Activated T-cell treated with anti-CD3 and anti-CD28 coated beads, Interleukin-2, amount 50 U/mL, for 4 hours (primary cell): ENCODE measurements around the gene TRH. TPM values are rescaled to one million over a fixed set of nuclear protein-coding genes. Genes with fewer than 3 reads are reported as not detected.
"Not testable (repeated sequence)": the region's sequence is repeated elsewhere in the genome, so short reads cannot be mapped to it uniquely, and the experiment has no call there.

Experiments
- ATAC-seq, 2 donors: fragments of 200-7000 bp; cut with Tn5 transposase; one replicate each; pipeline ENCODE4 v1.10.0; 2021
- DNase-seq: peaks from one replicate; pipeline ENCODE4 v3.0.0-alpha.2; 2020
- H3K27me3 Mint-ChIP-seq: one replicate; pipeline ENCODE4 v1.8.0; 2021; ENCODE audit warnings: low read depth, mixed read lengths
- H3K36me3 Mint-ChIP-seq: one replicate; pipeline ENCODE4 v1.8.0; 2022; ENCODE audit warnings: mixed read lengths; ENCODE audit not compliant: insufficient read depth
- H3K4me1 Mint-ChIP-seq: one replicate; pipeline ENCODE4 v1.8.0; 2021; ENCODE audit warnings: low read depth, mixed read lengths
- H3K4me3 Mint-ChIP-seq: one replicate; pipeline ENCODE4 v1.8.0; 2021; ENCODE audit warnings: mild to moderate bottlenecking, moderate library complexity, mixed read lengths
- H3K9me3 Mint-ChIP-seq: one replicate; pipeline ENCODE4 v1.8.0; 2021; ENCODE audit warnings: mixed read lengths
- total RNA-seq, 3 donors: library from RNA; stranded (reverse); gene quantifications; one replicate each; pipeline ENCODE4 v1.2.1, GENCODE V29; 2021

TRH gene
- total RNA-seq, 3 donors from 2014 or later: not detected

DNA sequence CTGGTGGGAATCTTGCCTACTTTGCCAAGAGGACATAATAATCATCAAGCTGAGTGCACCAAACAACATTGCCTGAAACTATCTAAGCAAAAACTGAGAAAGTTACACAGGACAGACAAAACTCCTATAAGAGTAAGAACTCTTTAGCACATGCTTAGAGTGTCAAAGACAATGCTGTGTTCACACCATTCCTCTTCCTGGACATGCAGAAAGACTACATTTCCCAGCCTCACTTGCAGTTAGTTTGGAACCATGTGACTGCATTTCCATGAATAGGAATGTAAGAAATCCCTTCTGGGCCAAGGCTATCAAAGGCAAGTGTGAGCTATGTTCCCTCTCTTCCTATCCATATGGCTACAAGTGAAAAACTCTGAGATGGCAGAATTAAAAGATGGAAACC lies 37.6 kb downstream of the TRH start:
- H3K4me1 Mint-ChIP-seq, ATAC-seq, DNase-seq, H3K4me3 Mint-ChIP-seq, H3K9me3 Mint-ChIP-seq, H3K36me3 Mint-ChIP-seq: not testable (repeated sequence)
- peaks cover 13% of the 10 kb centered on the region for H3K27me3 Mint-ChIP-seq

- not testable (repeated sequence) for ATAC-seq, H3K36me3 Mint-ChIP-seq, H3K4me1 Mint-ChIP-seq, DNase-seq, H3K9me3 Mint-ChIP-seq, H3K4me3 Mint-ChIP-seq
- peaks cover 13% of the 10 kb centered on the region for H3K27me3 Mint-ChIP-seq
Observed at GRCh38 chr3:130013246-130013645, 38.7 kb downstream of the TRH start.

- no peaks in the 10 kb centered on the region for H3K4me1 Mint-ChIP-seq
- H3K36me3 Mint-ChIP-seq: no peaks in the 10 kb centered on the region
- no peaks in the 10 kb centered on the region for H3K9me3 Mint-ChIP-seq
- DNase-seq (no peak), ATAC-seq (no peak)
- peaks cover 17% of the 10 kb centered on the region for H3K27me3 Mint-ChIP-seq
- H3K4me3 Mint-ChIP-seq: no peak overlapping the region
Observed at GRCh38 chr3:130014526-130014925, 40.0 kb downstream of the TRH start.

DNA sequence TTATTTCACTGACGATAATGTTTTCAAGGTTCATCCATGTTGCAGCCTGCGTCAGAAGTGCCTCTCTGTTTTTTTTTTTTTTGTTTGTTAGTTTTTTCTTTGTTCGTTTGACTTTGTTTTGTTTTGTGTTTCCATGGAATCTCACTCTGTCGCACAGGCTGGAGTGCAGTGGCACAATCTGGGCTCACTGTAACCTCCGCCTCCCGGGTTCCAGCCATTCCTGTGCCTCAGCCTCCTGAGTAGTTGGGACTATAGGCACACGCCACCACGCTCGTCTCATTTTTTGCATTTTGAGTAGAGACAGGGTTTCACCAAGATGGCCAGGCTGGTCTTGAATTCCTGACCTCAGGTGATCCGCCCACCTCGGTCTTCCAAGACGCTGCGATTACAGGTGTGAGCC lies 43.1 kb downstream of the TRH start:
- DNase-seq: not testable (repeated sequence)

DNA sequence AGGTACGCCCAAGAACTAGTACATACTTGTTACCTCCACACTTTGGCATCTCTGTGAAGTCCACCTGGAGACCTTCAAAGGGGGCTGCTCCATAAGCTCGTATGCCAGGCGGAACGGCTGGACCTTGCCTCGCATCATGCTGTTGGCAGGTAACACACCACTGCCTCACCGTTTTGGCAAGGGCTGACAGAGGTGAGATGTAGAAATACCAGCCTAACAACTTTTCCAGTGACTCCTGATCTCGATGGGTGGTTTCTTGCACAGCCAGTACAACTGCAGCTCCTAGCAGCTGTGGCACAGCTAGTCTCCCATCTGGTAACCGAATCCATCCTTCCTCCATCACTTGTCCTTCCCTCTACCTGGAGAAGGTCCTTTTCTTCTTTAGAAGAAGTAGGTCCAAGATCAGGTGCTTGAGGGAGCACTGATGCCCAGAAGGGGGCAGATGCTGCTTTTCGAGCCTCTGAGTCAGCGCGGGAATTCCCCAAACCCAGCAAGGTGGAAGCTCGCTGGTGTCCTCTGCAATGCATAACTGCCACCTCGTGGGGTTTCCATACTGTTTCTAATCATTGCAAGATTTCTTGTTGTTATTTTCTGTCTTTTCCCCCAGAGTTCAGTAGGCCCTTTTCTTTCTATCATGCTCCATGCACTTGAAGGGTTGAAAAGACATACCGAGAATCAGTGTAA lies 51.8 kb downstream of the TRH start:
- not testable (repeated sequence) for H3K36me3 Mint-ChIP-seq, DNase-seq, ATAC-seq

More for the DNA sequence above, 43.1 kb downstream of the TRH start:
- not testable (repeated sequence) for H3K4me3 Mint-ChIP-seq, H3K9me3 Mint-ChIP-seq, H3K4me1 Mint-ChIP-seq, H3K36me3 Mint-ChIP-seq, ATAC-seq
- H3K27me3 Mint-ChIP-seq: peaks cover 14% of the 10 kb centered on the region

DNA sequence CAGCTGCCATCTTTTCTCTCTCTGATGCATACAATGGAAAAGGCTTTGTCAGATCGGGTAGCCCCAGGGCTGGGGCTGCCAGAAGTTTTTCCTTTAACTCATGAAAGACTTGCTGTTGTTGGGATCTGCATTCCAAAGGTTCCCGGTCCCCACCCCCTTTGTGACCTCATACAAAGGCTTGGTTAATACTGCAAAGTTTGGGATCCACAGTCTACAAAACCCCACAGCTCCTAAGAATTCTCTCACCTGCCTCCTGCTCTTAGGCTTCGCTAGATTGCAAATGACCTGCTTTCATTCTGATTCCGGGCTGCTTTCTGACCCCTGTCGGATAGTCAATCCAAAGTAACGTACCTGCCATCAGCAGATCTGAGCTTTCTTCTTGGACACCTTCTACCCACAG lies 52.9 kb downstream of the TRH start:
- DNase-seq, ATAC-seq, H3K4me1 Mint-ChIP-seq, H3K9me3 Mint-ChIP-seq, H3K4me3 Mint-ChIP-seq, H3K36me3 Mint-ChIP-seq, H3K27me3 Mint-ChIP-seq: not testable (repeated sequence)

More for the DNA sequence above, 51.8 kb downstream of the TRH start:
- not testable (repeated sequence) for H3K4me3 Mint-ChIP-seq, H3K27me3 Mint-ChIP-seq, H3K4me1 Mint-ChIP-seq, H3K9me3 Mint-ChIP-seq

Other genes starting within 250 kb of the TRH start
- gene TMCC1, start 81.0 kb upstream of the TRH start, total RNA-seq: 10 to 100 TPM; 12.7 to 14.2 (median 14.1) TPM
- under 1 TPM in 2 of 3 donors, not detected in 1; 0.37 to 0.38 TPM for gene ALG1L2, start 107.1 kb downstream of the TRH start, total RNA-seq